Measurements from ENCODE around the gene TBC1D21. TPM values are rescaled to one million over a fixed set of nuclear protein-coding genes. Genes with fewer than 3 reads are reported as not detected.

Gene TBC1D21
- total and polyA plus RNA-seq, 9 of the 15 experiments (the other 6 are each of a cell fraction or from before 2014, with no cell fraction given) = not detected

GRCh38 chr15:73927476-73928240 lies 54.3 kb downstream of the TBC1D21 start (continued):
- TF ChIP-seq HNRNPLL (IDR thresholded peaks at IDR 0.05; ENCODE audit: low read depth, low read length, poor library complexity, severe bottlenecking) (peak; percentile 97), TFAM (CRISPR knock-in tag; conservative IDR thresholded peaks at IDR 0.05) (no peak), NRF1 (conservative IDR thresholded peaks at IDR 0.05 in 1 of 2, IDR thresholded peaks at IDR 0.05 in 1 of 2) (peak in 1 of 2 experiments; percentile 69; a peak in 2 of 4 replicates), FOXK2 (conservative IDR thresholded peaks at IDR 0.05 in 1 of 2, IDR thresholded peaks at IDR 0.05 in 1 of 2; ENCODE audit: low read depth in 2 of 2) (no peak), RAD21 (CRISPR knock-in tag; conservative IDR thresholded peaks at IDR 0.05 in 1 of 2, IDR thresholded peaks at IDR 0.05 in 1 of 2) (peak in 1 of 2 experiments; percentile 23; a peak in 1 of 4 replicates), RCOR1 (IDR thresholded peaks at IDR 0.05; ENCODE audit: borderline replicate concordance in 1 of 2, low read depth in 2 of 2, low read length in 2 of 2) (no peak), KLF13 (tag; IDR thresholded peaks at IDR 0.05; ENCODE audit: borderline replicate concordance, low read depth) (0 out of 2 replicates have a peak, but pooled peaks have one; percentile 34), ZNF551 (CRISPR knock-in tag; IDR thresholded peaks at IDR 0.05) (no peak), FOXK1 (CRISPR knock-in tag; IDR thresholded peaks at IDR 0.05; ENCODE audit: borderline replicate concordance) (no peak)

GRCh38 chr15:73928241-73928579 lies 54.8 kb downstream of the TBC1D21 start:
- peaks cover 4 to 22% of the 10 kb centered on the region in 2 experiments; a peak in 3 of 5 replicates for H3K4me1 ChIP-seq (replicated peaks in 1 of 2; ENCODE audit: control insufficient read depth in 2 of 2, insufficient read depth in 2 of 2, low read length in 2 of 2)
- intact Hi-C loops (cut with micrococcal nuclease) = no loop called here
- 29% methylated on average over 3 of the region's 3 CpGs for WGBS (ENCODE audit: insufficient coverage, low coverage, missing lambda C conversion rate)
- TF ChIP-seq KDM5B (IDR thresholded peaks at IDR 0.05; ENCODE audit: insufficient replicate concordance, low read depth, low read length) = no peak
- TF ChIP-seq HNRNPLL (IDR thresholded peaks at IDR 0.05; ENCODE audit: low read depth, low read length, poor library complexity, severe bottlenecking) = no peak
- TF ChIP-seq LCOR (CRISPR knock-in tag; IDR thresholded peaks at IDR 0.05) = no peak
- TF ChIP-seq TRIM25 (IDR thresholded peaks at IDR 0.05; ENCODE audit: borderline replicate concordance) = no peak
- TF ChIP-seq ZNF561 (CRISPR knock-in tag; conservative IDR thresholded peaks at IDR 0.05) = no peak
- TF ChIP-seq ZNF79 (CRISPR knock-in tag; IDR thresholded peaks at IDR 0.05; ENCODE audit: low read depth) = no peak
- no peak for TF ChIP-seq FOXM1 (IDR thresholded peaks at IDR 0.05; ENCODE audit: low read depth)
- no peak for TF ChIP-seq FOXM1 (CRISPR knock-in tag; IDR thresholded peaks at IDR 0.05; ENCODE audit: low read depth)
- TF ChIP-seq PURB (CRISPR knock-in tag; IDR thresholded peaks at IDR 0.05; ENCODE audit: low read depth) = no peak
- TF ChIP-seq NCOA4 (IDR thresholded peaks at IDR 0.05; ENCODE audit: partially characterized antibody) = no peak
- TF ChIP-seq IFI16 (CRISPR knock-in tag; IDR thresholded peaks at IDR 0.05) = no peak

More at GRCh38 chr15:73928241-73928579, 54.8 kb downstream of the TBC1D21 start:
- peaks cover 6 to 53% of the 10 kb centered on the region in 2 experiments; a peak in 4 of 5 replicates for H3K27me3 ChIP-seq (ENCODE audit: control insufficient read depth in 2 of 2, insufficient read depth in 2 of 2, low read length in 2 of 2)
- H4K20me1 ChIP-seq (replicated peaks; ENCODE audit: control insufficient read depth, insufficient read depth, low read length) = 0 out of 2 replicates have a peak, but pooled peaks cover 3% of the 10 kb centered on the region
- no peaks in the 10 kb centered on the region for H3K79me2 ChIP-seq (ENCODE audit: control insufficient read depth, insufficient read depth, low read length)
- CTCF ChIA-PET (ENCODE audit: low intra/inter-chr PET ratio) = no interaction called here
- H3K9me1 ChIP-seq (ENCODE audit: control insufficient read depth, insufficient read depth, low read length) = no peaks in the 10 kb centered on the region
- FAIRE-seq (no peak), ATAC-seq (no peak), DNase-seq (ENCODE audit: extremely low read depth in 1 of 4, low spot score in 3 of 4) (no peak)
- in situ Hi-C loops (cut with MboI) = no loop called here
- no peak overlapping the region for H3K9ac ChIP-seq (ENCODE audit: insufficient read depth in 1 of 2, low read depth in 2 of 2, low read length in 2 of 2)
- POLR2A ChIA-PET = no interaction called here
- no peak overlapping the region for H2AFZ ChIP-seq (ENCODE audit: low read depth, low read length)
- H3K9me3 ChIP-seq (replicated peaks; ENCODE audit: control insufficient read depth, insufficient read depth, low read depth, low read length) = no peaks in the 10 kb centered on the region
- BruUV-seq (replicated peaks) = no TSS peak
- H3K27ac ChIP-seq (ENCODE audit: extremely low read depth, low read depth, low read length) = no peak overlapping the region
- no peak overlapping the region for H3K4me3 ChIP-seq
- H3K4me2 ChIP-seq (ENCODE audit: insufficient read depth, low read length) = no peak overlapping the region
- H3K36me3 ChIP-seq (ENCODE audit: control insufficient read depth, insufficient read depth, low read length) = no peaks in the 10 kb centered on the region

Measured in K562 (cell line).